ENCODE measurements around the gene ERP29.

ERP29 gene

GRCh38 chr12:112018571-112019237 lies 5.5 kb downstream of the ERP29 start:
- CTCF ChIA-PET: interaction anchor here (1.1 kb wide), 1 partner anchor 21 kb away, joined by 3 read pairs; no protein-coding TSS in a partner anchor
- peak; percentile 57 for DNase-seq (ENCODE audit: low read depth, low spot score)
- no peak for TF ChIP-seq CTCF (IDR thresholded peaks at IDR 0.05; ENCODE audit: insufficient read depth, low read length, missing control alignments)
- H3K4me3 ChIP-seq (ENCODE audit: low read depth, low read length): no peak overlapping the region
- POLR2A ChIA-PET: no interaction called here

GRCh38 chr12:112020947-112021457 lies 7.8 kb downstream of the ERP29 start:
- no peak overlapping the region for H3K4me3 ChIP-seq (ENCODE audit: low read depth, low read length)
- no peak for DNase-seq (ENCODE audit: low read depth, low spot score)
- POLR2A ChIA-PET: interaction anchor here (1.2 kb wide), 1 partner anchor 8 kb away, joined by 4 read pairs; the partner anchor contains the start of genes ERP29 and TMEM116
- CTCF ChIA-PET: no interaction called here
- no peak for TF ChIP-seq CTCF (IDR thresholded peaks at IDR 0.05; ENCODE audit: insufficient read depth, low read length, missing control alignments)

GRCh38 chr12:112022241-112023016 lies 9.2 kb downstream of the ERP29 start:
- POLR2A ChIA-PET: interaction anchor here (1.2 kb wide), 1 partner anchor 10 kb away, joined by 4 read pairs; the partner anchor contains the start of genes ERP29 and TMEM116
- no peak overlapping the region for H3K4me3 ChIP-seq (ENCODE audit: low read depth, low read length)
- no peak for DNase-seq (ENCODE audit: low read depth, low spot score)
- CTCF ChIA-PET: interaction anchor here (1.5 to 2.5 kb wide), 2 partner anchors 9 kb away, joined by 4 to 13 read pairs; partner anchors contain the start of genes ERP29 and TMEM116
- no peak for TF ChIP-seq CTCF (IDR thresholded peaks at IDR 0.05; ENCODE audit: insufficient read depth, low read length, missing control alignments)

- no peak for TF ChIP-seq CTCF (IDR thresholded peaks at IDR 0.05; ENCODE audit: insufficient read depth, low read length, missing control alignments)
- ChIA-PET CTCF (interaction anchor here (0.6 to 2.5 kb wide), 4 partner anchors 10 to 174 kb away, joined by 3 to 13 read pairs (median 4); partner anchors contain the start of genes ERP29 and TMEM116), POLR2A (no interaction called here)
- DNase-seq (ENCODE audit: low read depth, low spot score): no peak
- no peak overlapping the region for H3K4me3 ChIP-seq (ENCODE audit: low read depth, low read length)
Measured at GRCh38 chr12:112023759-112024396, 10.7 kb downstream of the ERP29 start.

- POLR2A ChIA-PET: no interaction called here
- CTCF ChIA-PET: interaction anchor here (1.4 to 1.9 kb wide), 2 partner anchors 12 to 24 kb away, joined by 3 to 5 read pairs; partner anchors contain the start of gene ERP29
- H3K4me3 ChIP-seq (ENCODE audit: low read depth, low read length): no peak overlapping the region
Measured at GRCh38 chr12:112025808-112026375, 12.7 kb downstream of the ERP29 start.

More at GRCh38 chr12:112025808-112026375, 12.7 kb downstream of the ERP29 start:
- DNase-seq (ENCODE audit: low read depth, low spot score): no peak
- no peak for TF ChIP-seq CTCF (IDR thresholded peaks at IDR 0.05; ENCODE audit: insufficient read depth, low read length, missing control alignments)
